HG02588 (cell line): ENCODE measurements around the gene TEPSIN.

ENCODE experiments used
- ATAC-seq: cut with Tn5 transposase; IDR thresholded peaks from one replicate; pipeline ENCODE4 v1.9.1; 2021; ENCODE audit warnings: mild to moderate bottlenecking, moderate library complexity; ENCODE audit not compliant: unreplicated experiment

TEPSIN gene, protein sequence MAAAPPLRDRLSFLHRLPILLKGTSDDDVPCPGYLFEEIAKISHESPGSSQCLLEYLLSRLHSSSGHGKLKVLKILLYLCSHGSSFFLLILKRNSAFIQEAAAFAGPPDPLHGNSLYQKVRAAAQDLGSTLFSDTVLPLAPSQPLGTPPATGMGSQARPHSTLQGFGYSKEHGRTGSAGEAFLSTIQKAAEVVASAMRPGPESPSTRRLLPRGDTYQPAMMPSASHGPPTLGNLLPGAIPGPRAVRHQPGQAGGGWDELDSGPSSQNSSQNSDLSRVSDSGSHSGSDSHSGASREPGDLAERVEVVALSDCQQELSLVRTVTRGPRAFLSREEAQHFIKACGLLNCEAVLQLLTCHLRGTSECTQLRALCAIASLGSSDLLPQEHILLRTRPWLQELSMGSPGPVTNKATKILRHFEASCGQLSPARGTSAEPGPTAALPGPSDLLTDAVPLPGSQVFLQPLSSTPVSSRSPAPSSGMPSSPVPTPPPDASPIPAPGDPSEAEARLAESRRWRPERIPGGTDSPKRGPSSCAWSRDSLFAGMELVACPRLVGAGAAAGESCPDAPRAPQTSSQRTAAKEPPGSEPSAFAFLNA

DNA sequence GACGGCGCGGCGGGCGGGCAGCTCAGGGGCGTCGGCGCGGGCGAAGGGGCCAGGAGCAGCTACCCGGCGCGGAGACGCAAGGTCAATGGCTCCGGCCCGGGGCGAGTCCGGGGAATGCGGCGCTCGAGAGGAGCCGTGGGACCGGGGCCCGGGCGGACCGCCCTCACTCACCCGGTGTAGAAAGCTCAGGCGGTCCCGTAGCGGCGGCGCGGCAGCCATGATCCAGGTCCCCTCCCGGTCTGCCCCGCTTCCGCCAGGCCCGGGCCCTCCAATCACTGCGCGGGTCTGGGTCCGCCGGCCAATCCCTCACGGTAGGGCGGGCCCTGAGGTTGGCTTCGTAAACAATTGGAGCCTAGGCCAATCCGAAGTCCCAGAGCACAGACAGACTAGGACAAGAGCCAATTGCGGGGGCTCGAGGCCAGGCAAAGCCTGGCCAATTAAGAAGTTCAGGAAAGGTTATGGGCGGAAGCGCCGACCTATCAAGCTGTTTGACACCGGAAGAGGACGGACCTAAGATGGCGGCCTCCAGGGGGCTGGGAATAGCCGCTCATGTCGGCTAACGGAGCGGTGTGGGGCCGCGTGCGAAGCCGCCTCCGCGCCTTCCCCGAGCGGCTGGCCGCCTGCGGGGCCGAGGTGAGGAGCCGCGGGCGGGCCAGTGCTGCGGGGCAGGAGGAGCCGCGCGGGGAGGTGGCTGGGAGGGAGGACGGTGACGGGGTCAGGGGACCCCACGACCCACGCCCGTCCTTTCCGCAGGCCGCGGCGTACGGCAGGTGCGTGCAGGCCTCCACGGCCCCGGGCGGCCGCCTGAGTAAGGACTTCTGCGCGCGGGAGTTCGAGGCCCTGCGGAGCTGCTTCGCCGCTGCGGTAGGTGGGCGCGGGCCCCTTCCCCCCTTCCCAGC lies at the start of gene TEPSIN, which contains the start of gene NDUFAF8:
TSS of gene TEPSIN (minus strand) at position 241 of the 899 bp plus-strand sequence. CDS start at position 219, 22 bp downstream.
TSS of gene NDUFAF8 (plus strand) at position 504 of the 899 bp plus-strand sequence. CDS start at position 550, 46 bp downstream.
- peak; percentile 87 for ATAC-seq

DNA sequence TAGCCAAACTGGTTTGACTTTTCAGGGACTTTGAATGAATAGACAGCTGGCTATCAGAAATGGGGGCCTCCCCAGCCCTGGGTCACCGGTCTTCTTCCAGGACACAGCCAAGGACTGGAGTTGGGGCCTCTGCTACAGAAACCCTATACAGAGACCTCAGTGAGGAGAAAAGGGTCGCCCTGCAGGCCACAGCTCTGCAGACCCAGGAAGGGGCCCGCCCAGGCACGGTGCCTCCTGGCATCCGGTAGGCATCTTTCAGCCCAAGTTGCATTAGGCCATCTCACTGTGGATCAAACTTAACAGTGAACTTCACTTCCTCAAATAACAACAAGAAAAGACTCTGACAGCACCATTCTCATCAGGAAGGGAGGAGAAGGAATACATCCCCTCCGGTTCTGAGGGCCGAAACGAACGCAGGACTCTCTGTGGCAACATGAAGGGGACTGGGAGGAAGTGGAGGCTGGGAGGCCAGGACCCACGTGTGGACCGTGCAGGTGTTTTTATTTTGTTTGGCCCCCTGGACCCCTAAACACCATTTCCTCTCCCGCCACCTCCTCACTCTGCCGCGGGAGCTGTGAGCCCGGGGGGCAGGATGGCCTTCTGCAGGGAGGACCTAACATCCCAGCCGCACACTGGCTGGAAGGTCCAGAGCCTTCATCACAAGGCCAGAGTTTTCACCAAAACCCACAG lies 49.0 kb upstream of the TEPSIN start:
- ATAC-seq, result no peak

DNA sequence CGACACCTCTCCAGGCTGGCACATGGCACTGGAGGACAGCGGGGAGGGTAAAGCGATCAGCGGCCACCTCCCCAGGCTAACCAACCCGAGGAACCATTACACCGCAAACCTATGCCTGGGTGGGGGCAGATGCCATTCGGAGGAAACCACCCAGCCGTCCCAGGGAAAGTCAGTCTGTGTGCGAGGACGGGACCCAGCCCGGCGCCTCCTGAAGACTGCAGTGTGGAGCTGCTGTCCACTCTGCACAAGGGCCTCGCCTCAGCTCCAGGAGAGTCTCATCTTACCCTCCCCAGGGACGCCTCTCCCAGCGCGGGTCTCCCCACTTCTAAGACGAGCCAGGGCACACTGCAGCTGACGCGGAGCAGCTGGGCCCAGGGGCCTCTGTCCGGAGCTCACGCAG lies 48.3 kb upstream of the TEPSIN start:
- ATAC-seq, result no peak

DNA sequence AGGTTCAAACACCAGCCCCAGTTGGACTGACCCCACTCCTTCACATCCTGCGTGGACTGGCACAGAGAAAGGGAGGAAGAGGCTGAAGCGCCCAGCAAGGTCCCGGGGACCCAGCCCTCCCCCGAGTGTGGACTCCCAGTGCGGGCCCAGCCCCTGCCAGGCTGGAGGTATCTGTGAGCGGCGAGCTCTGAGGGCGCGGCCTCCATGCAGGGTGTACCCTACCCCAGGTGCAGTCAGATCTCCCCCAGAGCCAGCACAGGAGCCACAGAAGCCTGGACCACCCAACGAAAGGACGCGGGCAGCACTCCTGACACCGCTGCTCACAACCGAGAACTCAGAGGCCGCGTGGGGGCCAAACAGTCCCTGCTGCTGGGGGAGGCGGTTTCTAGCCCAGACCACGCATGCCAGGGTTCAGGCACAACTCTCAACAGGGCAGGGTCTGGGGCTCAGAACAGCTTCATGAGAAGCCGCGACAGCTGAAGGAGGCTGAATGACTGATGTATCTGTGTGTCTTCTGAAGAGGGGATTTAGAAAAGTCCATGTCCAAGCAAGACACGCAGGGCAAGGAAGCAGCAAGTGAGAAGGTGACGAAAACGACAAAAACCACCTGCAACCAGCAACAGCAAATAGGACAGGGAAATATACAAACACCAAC lies 47.8 kb upstream of the TEPSIN start:
- ATAC-seq, result no peak

DNA sequence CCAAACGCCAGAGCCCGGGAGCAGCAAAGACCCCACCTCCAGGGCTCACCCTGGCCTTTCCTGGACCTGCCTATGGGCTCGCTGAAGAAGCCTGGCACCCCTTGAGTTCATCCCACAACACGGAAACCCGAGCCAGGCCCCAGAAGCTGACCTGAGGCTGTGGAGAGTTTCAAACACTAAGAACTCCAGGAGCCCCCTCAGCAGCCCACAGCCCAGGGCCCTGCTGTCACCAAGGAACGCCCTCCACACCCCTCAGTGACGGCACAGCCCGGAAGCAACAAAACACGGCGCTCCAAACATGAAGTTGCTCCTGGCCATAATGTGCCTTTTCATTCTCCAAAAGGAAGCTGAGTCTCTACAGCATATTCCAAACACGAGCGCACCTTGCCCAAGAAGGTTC lies 47.0 kb upstream of the TEPSIN start:
- no peak for ATAC-seq

DNA sequence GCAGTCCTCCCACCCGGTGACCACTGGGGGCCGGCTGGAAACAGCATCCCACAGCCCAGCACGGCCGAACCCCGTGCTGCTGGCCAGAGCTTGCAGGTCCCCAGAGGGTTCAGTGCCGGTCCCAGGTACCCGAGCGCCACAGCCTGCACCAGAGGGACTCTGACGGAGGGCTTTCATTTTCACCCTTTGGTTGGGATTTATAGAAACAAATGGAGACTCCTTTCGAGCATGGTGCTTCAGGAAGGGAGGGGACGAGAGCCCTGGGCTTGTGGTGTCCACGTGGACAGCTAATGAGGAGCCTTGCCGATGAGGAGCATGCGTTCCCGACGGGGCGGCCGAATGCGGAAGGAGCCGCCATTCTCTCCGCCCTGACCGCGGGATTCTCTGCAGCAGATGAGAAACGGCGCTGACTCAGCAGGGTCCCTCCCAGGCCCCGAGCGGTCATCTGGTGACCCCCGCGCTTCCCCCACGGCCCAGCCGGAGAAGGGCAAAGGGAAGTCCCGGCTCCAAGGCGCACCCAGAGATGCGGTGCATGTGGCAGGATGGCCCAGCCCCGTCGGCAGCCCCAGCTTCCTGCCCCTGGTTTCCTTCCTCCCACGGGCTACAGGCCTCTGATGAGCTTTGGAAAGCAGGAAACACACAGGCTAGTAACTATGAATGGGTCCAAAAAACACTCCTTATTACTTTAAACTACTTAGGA lies 46.5 kb upstream of the TEPSIN start:
- ATAC-seq, result no peak

DNA sequence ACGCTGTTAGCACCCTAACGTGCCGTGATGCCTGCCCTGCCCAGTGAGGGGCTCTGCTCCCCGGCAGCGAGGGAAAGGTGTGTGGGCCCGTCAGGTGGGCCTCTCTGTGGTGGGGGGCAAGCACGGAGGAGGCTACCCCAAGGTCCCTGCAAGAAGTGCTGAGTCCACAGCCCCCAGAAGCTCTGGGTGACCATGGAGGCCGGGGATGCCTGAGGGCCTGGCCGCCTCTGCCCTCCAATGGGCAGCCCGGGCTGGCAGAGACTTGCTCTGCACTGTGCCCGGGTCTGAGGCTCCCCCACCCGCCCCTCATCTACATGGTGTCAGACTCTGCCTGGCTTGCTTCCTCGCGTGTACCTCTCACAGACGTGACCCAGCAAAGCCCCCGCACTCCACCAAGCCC lies 44.0 kb upstream of the TEPSIN start:
- ATAC-seq, result no peak

DNA sequence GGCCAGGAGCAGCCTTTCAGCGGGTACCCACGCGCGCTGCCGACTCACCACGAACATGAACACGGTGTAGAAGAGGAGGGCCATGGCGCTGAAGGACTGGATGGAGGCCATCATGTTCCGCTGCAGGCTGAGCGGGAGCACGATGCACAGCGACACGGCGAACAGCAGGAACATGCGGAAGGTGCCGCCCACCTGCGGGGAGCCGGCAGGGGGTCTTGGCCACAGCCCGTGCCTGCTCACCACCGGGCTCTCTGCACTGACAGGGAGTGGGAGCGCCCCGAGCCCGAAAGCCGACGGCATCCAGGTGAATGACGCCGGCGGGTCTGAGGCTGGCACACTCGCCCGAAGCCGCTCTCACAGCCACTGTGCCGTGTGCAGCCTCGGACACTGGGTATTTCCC lies 43.3 kb upstream of the TEPSIN start:
- ATAC-seq, result no peak

DNA sequence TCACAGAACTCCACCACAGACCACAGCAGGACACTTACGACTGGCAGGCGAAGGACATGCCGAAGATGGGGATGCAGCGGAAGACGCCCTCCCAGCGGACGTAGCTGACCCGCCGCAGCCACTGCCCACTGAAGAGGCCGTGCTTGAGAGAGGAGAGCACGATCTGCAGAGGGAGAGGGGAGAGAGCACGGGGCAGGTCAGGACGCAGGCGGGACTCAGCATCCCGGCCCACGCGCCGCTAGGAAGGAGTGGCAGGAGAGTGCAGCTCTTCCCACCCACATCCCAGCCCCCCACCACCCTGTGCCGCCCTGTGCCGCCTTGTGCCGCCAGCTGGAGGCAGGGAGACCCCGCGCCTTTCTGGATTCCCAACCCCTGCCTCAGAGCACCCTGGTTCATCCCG lies 41.7 kb upstream of the TEPSIN start:
- ATAC-seq, result no peak

DNA sequence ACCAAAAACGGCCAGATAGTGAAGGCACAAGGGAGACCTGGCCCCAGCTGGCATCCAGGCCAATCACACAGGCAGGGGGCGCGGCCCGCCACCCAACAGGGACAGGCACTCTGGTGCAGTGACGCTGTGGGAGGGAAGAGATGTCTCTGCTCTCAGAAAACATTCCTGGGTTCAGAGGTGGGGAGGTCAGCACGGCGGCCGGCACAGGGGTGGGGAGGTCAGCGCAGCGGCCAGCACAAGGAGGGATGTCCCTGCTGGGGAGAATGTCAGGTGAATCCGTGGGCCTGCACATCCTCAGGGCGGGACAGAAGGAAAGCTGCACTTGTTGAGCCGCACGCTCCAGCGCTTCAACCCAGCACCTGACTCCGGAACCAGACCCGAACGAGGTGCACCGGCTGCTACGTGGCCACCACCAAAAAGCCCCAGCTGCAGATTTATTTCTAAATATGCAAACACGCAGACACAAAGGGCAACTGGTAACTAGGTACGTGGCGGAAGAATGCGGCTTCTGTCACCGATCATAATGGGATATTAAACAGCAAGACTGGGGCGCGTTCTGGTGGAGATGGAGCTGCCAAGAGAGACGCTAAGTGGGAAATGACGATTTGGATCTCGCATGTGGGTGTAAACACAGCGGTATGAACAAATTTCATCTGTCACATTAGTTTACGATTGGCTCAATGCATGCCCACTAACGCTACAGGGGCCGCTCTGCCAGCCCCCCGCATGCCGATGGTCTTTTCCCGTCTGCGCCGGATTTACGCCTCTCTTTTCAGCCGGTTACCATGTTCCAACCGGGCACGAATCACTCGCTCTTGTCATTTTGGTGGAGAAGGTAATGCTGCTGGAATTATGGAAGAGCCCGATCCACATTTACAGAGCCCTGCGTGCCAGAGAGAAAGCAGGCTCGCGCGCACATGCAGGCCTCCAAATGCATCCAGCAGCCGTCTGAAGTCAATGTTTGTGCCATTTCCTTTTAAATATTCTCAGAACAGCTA lies 40.7 kb upstream of the TEPSIN start:
- no peak for ATAC-seq

DNA sequence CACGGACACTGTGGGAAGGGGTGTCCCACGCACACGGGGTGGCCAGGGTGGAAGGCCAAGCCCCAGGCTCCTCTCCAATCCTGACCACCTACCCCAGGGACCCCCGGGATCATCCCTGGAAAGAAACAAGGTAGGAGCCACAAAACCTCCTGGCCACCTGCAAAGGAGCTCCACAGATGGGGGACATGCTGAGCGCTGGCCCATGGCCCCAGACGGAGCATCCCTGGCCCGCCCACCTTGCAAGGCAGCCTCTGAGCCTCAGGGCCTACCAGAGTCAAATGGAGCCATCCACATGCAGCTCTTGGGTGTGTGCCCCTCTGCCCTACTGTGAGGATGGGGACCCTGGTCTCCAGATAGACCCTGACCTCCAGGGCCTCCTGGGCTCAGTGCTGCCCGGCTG lies 40.0 kb upstream of the TEPSIN start:
- ATAC-seq, result no peak

DNA sequence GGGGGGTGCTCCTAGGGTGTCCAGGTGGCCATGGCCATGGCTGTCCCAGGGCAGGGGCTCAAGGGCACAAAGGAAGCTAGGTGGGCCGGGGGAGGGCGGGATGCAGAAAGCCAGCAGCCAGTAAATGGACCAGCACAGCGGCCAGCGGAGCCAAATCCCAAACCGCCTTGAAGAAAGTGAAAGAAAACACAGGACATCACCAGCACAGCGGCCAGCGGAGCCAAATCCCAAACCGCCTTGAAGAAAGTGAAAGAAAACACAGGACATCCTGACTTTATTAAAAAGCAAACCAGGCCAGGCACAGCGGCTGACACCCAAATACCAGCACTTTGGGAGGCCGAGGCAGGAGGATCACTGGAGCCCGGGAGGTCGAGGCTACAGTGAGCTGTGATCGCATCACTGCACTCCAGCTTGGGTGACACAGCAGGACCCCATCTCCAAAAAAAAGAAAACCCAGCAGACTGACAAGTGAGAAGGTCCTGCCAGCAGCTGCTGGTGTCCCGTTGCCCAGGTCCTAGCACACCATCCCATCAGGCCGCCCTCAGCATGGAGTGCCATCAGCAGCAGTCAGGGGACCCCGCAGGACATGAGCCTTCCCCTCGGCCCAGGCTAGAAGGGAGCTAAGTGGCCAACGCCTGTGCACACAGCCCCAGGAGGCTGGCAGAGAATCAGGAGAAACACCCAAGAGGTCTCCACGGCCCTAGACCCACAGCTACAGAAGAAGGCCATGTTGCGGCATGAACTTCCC lies 39.3 kb upstream of the TEPSIN start:
- no peak for ATAC-seq

DNA sequence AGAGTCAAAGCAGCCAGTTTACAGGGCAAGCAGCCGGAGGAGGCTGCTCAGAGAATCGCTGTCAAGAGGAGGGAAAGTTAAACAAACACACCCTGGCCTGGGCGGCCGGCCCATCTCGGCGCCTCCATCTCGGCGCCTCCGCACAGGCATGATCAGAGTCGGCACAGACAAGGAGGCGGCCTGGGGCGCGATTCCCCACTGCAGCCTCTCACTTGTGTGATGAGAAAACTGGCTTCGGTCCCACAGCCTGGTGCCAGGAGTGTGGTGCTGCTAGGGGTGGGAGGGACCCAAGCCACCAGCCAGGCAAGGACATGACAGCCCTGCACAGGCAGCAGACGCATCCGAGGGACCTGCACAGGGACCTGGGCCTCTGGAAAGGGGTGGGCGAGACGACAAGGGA lies 38.6 kb upstream of the TEPSIN start:
- no peak for ATAC-seq

DNA sequence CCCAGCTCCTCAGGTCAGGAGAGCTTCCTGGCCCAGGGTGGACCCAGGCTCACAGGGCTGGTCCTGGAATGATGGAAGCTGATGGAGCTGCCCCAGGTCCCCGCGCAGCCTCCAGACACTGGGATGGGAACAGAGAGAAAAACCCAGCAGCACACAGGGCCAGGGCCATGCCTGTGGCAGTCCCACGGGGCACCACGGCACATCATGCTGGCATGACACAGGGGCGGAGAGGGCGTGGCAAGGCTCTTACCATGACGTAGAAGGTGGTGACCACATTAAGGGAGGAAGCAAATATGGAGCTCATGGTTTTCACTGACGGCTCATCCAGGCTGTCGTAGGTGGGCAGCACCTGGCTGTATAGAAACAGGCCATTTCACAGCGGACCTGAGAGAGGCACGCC lies 37.9 kb upstream of the TEPSIN start:
- ATAC-seq, result no peak

DNA sequence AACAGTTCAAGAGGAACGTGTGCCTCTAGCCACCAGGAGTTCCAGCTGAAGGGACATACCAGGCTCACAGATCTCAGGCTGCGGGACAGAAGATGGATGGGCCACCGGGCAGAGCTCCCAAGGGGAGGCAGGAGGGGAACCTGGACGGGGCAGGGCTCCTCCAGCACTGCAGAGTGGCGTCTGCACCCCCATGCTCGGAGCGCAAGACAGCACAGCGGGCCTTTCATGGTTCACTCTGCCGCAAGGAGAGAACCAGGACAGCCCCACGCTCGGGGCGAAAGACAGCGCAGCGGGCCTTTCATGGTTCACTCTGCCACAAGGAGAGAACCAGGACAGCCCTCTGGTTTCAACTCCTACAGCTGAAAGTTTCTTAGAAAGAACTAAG lies 35.6 kb upstream of the TEPSIN start:
- ATAC-seq, result no peak

DNA sequence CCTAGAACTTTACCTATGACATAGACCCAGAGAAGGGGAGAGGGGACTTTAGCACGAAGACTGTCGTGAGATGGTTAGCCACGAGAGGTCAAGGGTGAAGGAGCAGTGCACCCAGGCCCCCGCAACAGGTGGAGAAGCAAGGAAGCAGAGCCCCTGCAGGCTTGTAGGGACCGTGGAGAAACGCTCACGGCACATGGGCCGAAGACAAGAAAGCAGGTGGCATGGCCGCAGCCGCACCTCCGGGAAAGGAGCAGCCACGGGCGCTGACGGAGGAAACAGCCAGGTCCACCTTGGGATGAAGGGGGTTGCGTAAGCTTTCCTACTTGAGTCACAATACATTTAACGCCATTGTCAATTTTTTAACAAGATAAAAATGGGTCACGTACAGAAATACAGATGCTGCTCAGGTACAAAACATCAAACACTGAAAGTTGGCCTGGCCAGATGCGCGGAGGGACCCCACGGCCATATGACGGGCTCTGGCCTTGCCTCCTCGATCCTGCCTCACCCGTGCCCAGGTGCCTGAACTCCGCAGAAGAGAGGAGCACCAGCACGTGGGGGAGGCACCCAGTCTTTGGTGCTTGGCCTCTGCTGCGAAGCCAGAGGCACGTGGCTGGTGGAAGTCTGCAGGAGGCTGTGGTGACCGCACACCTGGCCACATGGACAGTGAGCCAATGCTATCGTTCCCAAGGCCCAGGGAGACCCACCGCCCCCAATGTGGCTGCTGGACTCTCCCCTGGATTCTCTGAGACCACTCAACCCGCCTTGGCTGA lies 35.0 kb upstream of the TEPSIN start:
- no peak for ATAC-seq

DNA sequence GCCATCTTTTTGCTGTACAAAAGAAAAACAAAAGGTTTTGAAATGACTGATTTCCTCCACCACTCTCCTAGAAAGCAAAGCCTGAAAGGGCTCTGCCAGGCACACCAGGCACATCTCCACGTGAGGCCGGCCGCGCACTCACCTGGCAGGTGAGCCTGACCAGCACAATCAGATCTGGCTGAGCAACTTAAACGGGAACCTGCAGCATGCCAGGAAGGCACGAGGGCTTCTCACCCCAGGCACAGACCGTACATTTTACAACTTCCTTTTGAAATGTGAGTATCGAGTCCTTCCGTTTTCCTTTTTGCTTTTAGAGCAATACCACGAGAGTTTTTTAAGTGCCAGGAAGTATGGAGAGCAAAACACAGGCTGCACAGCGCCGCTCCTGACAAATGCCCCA lies 33.8 kb upstream of the TEPSIN start:
- no peak for ATAC-seq
